GM18511 (cell line): ENCODE data around the gene MZT1.
"Not testable (repeated sequence)": the region's sequence is repeated elsewhere in the genome, so short reads cannot be mapped to it uniquely, and the experiment has no call there.

Experiments used
- ATAC-seq: cut with Tn5 transposase; IDR thresholded peaks from one replicate; pipeline ENCODE4 v1.9.1; 2021; ENCODE audit warnings: mild to moderate bottlenecking, moderate library complexity; ENCODE audit not compliant: unreplicated experiment

Gene MZT1, protein sequence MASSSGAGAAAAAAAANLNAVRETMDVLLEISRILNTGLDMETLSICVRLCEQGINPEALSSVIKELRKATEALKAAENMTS

DNA sequence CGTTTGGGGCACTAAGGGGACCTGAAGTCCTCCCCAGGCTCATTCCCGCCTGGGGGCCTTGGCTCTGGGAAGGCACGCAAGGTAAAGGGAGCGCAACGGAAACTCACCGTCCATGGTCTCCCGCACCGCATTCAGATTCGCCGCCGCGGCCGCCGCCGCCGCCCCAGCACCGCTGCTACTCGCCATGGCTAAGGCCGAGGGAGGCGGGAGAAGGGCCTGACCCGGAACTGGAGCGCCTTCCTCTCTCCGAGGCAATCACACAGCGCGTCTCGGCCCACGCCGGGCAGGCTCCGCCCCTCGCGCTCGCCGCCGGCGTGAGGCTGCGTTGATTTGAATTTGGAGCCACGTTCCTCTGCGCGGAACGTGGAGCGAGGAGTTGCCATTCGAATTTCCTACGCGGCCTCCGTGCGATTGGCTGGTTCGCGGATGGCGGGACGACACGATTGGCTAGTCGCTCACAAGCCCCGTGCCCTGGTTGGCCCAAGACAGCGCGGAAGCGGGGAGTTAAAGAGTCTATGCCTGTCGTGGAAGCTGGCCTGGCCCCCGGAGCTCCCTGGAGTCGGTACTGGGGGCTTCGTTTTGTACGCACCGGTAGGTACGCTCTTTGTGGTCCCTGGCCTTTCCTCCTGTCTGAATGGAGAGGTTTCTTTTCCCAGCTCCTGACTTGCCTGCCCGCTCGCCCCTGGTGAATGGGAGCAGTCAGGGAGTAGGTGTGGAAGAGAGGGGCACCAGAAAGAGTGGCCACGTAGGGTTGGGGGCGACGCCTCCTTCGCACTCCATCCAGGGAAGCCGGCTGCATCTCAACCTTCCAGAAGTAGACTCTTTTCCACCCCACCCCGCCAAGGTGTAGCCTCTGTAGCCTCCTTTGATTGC lies at the start of gene MZT1, which contains the start of gene BORA:
MZT1 (minus strand) TSS at position 213 of the 873 bp plus-strand sequence; CDS start at position 186, 27 bp downstream.
BORA (plus strand) TSS at position 507 of the 873 bp plus-strand sequence. CDS start 1,018 bp downstream, outside the sequence.
- ATAC-seq, result peak; percentile 94

DNA sequence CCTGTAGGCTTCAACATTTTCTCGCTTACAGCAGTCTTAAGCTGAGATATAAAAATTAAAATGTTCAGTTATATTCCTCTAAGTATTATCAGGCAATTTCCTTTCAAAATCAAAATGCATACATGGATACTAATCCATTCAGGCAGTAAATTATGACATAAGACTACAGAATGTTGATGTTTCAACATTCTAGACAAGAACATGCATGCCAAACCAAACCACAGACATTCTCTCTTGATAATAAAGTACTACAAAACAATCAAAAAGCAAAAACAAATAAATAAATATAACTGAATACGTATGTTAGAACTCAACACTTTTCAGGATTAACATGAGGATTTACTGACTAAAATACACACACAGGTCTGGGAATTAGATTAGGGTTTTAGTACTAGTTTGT lies 46.6 kb upstream of the MZT1 start:
- ATAC-seq, result no peak

DNA sequence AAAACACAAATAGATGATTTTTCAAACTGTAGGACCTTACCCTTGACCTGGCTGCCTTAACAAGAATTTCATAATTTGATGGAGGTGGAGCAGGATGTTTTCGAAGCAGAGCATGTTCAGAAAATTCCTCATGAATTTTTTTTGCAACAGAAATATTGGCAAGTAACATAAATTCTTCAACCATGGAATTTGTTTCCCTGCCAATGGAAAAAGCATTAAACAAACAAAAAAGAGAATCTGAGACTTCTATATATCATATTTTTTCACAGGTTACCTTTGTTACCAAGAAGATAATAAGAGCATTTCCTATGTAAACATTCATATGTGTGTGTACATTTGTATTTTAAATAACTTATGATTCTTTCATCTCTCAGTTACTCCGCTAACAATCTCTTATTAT lies 36.0 kb upstream of the MZT1 start:
- no peak for ATAC-seq

DNA sequence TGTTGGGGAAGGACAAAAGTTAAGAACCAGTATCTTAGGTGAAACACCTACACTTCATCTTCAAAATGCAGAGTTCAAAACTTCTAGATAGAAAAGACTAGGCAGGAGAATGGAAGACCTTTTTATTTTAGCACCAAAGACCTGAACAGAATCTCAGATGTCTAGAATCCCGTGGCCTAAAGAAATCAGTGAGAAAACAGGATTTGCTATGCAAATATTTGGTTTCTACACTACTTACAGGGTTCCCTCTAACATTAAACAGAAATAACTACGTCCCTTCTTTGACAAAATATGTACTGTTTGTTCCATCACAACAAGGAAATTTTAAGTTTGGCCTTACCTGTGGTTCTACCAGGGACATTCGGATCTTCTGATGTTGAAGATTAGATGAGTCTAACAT lies 32.8 kb upstream of the MZT1 start:
- ATAC-seq, result no peak

DNA sequence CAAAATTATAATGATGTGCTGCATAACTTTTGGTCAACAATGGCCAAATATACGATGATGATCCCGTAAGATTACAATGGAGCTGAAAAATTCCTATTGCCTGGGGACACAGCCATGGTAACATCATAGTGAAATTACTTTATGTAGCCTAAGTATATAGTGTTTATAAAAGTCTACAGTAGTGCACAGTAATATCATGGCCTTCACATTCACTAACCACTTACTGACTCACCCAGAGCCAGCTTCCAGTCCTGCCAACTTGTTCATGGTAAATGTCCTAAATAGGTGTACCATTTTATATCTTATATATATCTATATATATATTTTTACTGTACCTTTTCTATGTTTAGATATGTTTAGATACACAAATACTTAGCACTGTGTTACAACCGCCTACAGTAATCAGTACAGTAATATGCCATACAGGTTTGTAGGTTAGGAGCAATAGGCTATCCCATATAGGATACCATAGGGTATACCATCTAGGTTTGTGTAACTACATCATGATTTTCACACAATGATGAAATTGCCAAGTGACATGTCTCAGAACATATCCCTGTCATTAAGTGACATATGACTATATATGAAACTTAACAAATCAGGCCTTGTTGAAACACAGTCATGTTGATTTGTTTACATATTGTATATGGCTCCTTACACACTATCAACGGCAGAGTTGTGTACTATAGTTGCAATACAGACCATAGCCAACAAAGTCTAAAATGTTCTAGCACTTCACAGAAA lies 30.5 kb upstream of the MZT1 start:
- no peak for ATAC-seq

DNA sequence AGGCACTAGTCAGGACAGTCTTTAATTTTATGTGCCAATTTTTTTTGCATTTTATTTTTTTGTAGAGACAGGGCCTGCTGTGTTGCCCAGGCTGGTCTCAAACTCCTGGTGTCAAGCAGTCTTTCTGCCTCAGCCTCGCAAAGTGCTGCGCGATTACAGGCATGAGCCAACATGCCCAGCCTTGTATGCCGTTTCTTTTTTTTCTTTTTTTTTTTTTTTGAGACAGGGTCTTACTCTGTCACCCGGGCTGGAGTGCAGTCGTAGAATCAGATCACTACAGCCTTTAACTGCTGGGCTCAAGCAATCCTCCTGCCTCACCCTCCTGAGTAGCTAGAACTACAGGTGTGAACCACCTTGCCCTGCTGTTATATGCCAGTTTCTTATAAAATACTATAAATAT lies 26.7 kb upstream of the MZT1 start:
- no peak for ATAC-seq

DNA sequence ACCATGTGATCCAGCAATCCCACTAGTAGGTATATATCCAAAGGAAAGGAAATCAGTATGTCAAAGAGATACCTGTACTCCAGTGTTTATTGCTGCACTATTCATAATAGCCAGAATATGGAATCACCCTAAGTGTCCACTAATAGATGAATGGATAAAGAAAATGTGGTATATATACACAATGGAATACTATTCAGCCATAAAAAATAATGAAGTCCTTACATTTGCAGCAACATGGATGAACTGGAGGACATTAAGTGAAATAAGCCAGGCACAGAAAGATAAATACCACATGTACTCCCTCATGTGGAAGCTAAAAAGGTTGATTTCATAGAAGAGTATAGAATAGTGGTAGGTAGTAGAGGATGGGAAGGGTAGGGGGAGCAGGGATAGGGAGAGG lies 23.8 kb upstream of the MZT1 start:
- no peak for ATAC-seq

DNA sequence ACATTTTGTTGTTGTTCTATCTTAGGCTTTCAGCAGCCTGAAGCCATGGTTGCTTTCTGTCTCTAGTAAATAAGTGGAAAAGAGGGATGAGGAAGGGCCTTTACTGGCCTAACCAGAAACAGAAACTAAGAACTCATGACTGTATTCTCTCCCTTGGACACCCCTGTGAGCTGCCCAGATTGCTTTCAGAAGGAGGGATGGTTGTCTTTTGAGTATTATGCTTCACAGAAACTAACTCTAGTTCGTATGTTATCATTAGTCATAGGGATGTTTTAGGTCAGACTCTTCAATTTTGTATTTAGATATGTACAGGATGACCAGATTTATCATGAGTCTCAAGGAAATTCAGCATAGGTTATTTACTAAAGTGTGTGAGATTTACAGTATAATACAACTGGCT lies 17.8 kb upstream of the MZT1 start:
- peak; percentile 68 for ATAC-seq

DNA sequence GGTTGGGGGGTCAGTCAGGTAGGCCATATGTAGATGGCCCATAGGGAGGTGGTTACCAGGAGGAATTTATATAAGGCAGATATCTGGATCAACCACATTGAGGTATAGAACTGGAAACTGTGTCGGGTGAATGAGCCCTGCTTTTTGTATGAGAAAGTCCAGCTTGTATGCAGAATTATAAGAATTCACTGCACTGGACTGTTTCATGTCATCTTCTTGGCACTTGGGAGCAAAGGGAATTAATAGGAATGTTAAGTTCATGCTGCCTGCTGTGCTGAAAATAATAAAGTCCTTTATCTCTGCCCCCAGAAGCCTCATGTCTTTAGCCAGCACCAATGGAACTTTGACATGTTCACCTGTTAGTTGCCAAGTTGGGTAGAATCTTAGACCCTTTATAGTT lies 12.6 kb upstream of the MZT1 start:
- ATAC-seq, result no peak

DNA sequence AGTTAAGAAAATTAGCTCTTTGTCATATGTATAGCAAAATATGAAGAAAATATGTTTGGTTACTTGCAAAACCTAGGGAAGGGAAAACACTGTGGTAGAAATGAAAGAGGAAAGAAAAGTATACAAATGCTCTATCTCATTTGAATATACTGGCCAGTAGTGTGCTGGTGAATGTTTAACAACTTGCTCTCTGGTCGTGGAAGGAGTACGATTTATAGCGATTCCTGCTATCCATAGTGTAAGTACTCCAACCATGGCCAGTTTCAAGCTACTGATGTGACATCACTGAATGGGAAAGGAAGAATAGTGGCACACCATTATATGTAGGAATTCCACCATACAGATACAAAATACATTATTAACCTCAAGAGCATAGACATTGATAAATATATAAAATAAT lies 9.6 kb upstream of the MZT1 start:
- no peak for ATAC-seq

DNA sequence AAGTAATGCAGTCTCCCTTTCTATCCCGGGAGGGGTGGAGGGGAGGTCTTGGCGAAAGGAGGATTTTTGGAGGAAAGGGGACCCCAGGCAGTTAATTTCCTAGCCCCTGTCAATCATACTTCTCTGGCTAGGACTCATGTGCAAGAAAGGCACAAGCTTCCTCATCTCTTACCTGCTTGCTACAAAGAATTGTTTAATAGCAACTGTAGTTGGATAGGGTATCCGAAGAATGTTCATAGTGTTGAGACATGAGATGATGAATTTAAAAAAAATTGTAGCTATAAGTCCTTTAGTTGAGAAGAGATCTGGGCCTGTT lies 819 bp upstream of the MZT1 start:
- no peak for ATAC-seq

DNA sequence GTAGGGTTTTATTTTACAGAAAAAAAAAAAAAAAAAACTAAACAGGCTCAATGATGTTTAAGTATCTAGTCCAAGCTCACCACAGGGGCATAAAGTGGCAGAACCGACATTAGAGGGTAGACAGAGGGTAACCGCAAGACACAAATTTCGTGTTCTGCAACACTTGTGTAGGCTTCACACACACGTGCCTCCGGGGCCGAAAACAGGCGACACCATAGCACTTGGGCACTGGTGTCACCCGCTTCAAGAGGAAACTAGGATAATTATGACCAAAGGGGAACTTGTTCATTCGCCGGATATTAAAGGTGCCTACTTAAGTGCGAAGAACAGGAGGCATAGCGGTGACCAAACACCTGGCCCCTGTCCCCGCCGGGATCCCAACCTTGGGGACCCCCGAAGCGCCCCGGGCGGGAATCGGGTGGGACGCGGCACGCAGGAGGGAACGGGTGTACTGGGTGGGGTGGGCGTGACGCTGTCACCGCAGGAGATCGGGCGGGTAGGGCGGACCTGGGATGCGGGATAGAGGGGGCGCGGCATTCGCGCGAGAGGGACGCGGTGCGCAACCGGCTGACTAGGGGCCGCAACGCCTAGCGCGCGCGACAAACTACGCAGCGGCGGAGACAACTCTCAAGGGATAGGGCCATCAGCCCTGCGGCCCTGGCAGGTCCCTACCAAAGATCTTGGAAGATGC lies 558 bp downstream of the MZT1 start:
- ATAC-seq, result peak; percentile 41

DNA sequence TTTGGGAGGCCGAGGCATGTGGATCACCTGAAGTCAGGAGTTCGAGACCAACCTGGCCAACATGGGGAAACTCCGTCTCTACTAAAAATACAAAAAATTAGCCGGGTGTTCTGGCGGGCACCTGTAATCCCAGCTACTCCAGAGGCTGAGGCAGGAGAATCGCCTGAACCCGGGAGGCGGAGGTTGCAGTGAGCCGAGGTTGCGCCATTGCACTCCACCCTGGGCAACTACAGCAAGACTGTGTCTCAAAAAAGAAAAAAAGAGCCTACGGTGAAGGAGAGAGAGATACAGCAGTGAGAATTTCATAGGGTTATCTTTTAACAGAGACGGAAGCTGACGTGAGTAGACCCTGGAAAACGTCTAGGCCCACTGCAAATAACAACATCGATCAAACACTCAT lies 1.2 kb downstream of the MZT1 start:
- not testable (repeated sequence) for ATAC-seq

DNA sequence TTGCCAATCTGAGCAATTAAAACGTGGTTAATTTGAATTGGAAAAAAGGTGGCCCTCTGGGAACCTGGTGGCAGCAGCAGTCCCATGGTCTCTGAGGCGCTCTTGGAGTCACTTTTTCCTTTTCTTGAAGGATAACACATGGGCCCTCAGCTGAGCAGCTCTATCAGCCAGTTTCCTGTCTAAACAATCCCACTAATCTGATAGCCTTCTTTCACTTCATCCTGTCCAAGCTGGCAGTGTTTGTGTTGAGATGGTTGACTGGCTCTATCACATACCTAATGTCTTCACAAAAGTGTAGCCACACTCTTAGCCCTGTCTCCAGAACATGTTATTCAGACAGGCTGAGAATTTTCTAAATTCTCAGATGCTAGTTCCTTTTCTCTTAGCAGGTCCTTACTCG lies 10.7 kb downstream of the MZT1 start:
- no peak for ATAC-seq

DNA sequence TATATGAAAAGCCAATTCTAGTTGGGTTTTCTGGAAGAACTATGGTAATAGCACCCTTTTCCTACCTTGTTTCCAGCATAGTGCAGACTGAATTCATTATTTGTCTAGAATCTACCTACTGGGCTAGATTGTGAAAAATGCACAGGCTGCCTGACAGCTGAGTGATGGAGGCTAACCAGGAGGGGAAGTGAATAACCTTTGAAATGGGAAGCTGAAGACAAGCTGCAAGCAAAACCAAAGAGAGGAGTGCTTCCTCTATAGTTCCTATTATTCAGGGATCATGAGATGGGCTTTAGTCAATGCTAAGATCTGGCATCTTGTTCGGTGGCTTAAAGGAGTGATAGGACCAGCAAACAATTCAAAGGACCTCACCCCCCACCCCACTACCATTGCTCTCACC lies 26.9 kb downstream of the MZT1 start:
- no peak for ATAC-seq

DNA sequence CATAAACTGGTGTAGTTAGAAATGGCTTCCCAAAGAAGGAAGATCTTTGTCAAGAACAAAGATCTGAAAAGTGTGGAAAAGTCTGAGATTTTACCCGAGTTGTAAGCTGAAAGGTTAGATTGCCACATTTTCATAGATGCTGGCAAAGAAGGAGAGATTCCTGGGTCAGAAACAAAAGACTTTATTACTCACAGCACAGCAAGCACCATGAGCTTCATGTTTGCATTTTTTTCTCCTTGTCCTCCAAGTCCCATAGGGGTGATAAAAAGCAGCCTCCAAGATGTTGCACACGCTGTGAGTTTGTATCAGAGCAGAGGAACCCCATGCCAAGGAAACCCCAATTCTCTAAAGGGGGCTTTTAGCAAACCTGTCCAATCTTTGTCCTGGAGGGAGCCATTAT lies 29.3 kb downstream of the MZT1 start:
- no peak for ATAC-seq

DNA sequence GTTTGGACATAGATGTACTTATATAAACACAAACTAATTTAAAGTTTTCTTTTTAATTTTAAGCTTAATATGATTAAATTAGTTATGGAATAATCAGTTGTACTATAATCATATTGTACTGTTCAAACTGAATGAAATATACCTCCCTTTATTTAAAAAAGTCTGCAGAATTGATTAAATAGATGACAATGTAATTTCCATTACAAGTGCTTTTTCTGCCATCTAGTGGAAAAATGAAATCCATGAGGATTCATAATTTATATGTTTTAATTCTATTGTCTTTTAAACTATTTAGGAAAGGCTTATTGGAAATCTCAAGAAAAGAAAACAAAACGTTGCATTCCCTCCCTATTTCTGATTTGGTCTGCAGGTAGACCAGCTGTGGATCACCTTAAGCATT lies 30.9 kb downstream of the MZT1 start:
- no peak for ATAC-seq

DNA sequence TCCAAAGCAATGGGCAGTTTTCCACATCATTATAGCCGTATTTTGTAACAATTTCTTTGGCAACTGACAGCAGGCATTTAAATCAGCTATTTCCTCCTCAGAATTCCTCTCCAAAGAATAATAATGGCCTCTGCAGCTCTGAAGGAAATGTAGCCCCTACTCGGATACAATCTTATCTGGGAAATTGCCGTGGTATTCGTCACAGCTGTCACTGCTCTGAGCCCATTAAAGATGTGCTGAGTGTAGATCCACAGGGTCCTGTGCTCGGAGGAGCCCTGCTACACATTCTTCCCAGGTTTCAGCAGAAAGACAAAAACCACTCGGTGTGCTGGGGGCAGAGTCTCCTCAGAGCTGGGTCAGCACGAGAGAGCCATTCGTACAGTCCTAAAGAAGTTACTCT lies 33.1 kb downstream of the MZT1 start:
- no peak for ATAC-seq

DNA sequence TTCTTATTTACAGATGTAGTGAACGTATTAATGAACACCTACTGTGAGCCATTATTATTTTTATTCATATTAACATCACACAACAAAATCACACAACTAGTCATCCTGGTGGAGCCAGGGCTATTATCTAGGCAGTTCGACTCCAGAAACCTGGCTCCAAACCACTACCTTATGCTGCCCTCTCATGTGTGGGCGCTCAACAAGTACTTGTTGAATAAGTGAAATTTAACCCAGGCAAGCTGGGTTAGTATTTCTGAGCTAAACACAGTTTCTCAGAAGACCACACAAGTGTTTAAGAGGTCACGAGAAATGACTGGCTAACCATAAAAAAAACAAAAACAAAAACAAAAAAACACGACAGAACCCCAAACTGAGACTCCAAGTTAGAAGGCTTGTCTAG lies 33.6 kb downstream of the MZT1 start:
- no peak for ATAC-seq

DNA sequence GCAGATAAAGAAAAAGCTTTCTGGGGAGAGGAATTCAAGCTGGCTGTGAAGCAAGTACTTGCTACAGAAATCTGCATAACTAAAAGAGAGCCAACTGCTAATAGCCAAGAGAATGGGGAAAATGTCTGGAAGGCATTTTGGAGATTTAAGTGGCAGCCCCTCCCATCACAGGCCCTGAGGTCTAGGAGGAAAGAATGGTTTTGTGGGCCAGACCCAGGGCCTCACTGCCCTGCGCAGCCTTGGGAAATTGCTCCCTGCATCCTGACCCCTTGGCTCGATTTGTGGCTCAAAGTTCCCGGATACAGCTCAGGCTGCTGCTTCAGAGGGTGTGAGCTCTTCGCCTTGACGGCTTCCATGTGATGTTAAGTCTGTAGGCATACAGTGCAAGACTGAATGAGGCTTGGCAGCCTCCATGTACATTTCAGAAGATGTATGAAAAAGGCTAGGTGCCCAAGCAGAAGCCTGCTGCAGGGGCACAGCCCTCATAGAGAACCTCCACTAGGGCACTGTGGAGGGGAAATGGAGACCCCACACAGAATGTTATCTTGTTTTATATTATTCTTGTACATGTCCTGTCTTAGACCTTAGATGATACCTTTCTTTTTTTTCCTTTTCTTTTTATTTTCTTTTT lies 34.4 kb downstream of the MZT1 start:
- no peak for ATAC-seq

DNA sequence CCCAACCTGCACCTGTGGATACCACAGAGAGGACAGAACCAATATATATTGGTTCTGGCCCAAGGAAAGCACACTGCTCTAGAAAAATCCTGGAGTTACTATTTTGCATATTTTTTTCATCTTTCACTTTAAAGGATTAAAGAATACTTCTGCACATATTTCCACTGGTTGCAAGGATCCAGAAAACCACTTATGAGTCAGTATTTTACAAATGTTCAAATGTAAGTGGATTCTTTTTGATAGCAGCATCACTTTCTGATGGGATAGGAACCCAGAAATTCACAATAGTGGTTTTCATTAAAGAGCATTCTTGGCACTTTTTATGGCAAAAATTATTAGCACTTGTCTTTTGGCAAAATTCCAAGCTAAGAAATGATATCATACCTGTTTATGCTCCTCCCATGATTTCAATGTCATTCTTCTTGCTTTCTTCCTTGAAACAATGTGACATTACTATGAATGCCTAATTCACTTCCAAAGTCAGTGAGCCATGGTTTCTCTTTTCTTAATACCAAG lies 38.2 kb downstream of the MZT1 start:
- no peak for ATAC-seq
